Liver (tissue), 9 donors: ENCODE measurements around the gene SNN. TPM values are rescaled to one million over a fixed set of nuclear protein-coding genes. Genes with fewer than 3 reads are reported as not detected.

ENCODE experiments used
- DNase-seq: peaks from one replicate; pipeline ENCODE4 v3.0.0-alpha.2; 2017; ENCODE audit warnings: low spot score
- H3K27ac ChIP-seq, 2 donors: one replicate each; pipeline ENCODE4 v1.7.0; 2013; ENCODE audit warnings: inconsistent platforms in 2 of 2, low read length in 2 of 2, control low read depth in 1 of 2, low read depth in 1 of 2, mild to moderate bottlenecking in 1 of 2
- H3K27me3 ChIP-seq, 4 donors: one replicate each; pipeline versions ENCODE4 v1.6.1 to v1.7.0; 2013; ENCODE audit warnings: low read length in 3 of 4, inconsistent platforms in 1 of 4, mild to moderate bottlenecking in 1 of 4, moderate library complexity in 1 of 4; ENCODE audit not compliant: control insufficient read depth in 4 of 4, insufficient read depth in 4 of 4
- H3K36me3 ChIP-seq, 4 donors: one replicate each; pipeline versions ENCODE4 v1.6.1 to v1.7.0; 2013; ENCODE audit warnings: low read length in 3 of 4, mild to moderate bottlenecking in 3 of 4, low read depth in 1 of 4, moderate library complexity in 1 of 4; ENCODE audit not compliant: control insufficient read depth in 4 of 4, insufficient read depth in 3 of 4
- H3K4me1 ChIP-seq, 4 donors: one replicate each; pipeline versions ENCODE4 v1.6.1 to v1.7.0; 2013; ENCODE audit warnings: low read length in 3 of 4, mild to moderate bottlenecking in 3 of 4, moderate library complexity in 1 of 4; ENCODE audit not compliant: control insufficient read depth in 4 of 4, insufficient read depth in 4 of 4
- H3K4me3 ChIP-seq, 3 donors: one replicate each; pipeline versions ENCODE4 v1.6.1 to v1.7.0; 2013; ENCODE audit warnings: low read length in 3 of 3, control low read depth in 1 of 3, low read depth in 1 of 3, mild to moderate bottlenecking in 1 of 3
- H3K9ac ChIP-seq, 2 donors: one replicate each; pipeline ENCODE4 v1.7.0; 2013; ENCODE audit warnings: low read length in 2 of 2, mild to moderate bottlenecking in 2 of 2, moderate library complexity in 2 of 2, control low read depth in 1 of 2, low read depth in 1 of 2
- H3K9me3 ChIP-seq, 4 donors: one replicate each; pipeline versions ENCODE4 v1.6.1 to v1.7.0; 2013; ENCODE audit warnings: low read length in 3 of 4; ENCODE audit not compliant: control insufficient read depth in 4 of 4
- ATF3 ChIP-seq: IDR thresholded peaks from 2 replicates; pipeline ENCODE4 v1.6.1; 2016; ENCODE audit warnings: antibody characterized with exemption
- CTCF ChIP-seq: fragments of 150-350 bp; IDR thresholded peaks from 2 replicates; pipeline ENCODE4 v1.5.1; 2017; ENCODE audit warnings: improper control_type of control experiment, low read depth, low read length; ENCODE audit not compliant: missing input control
- EGR1 ChIP-seq, 2 donors: IDR thresholded peaks; 2 replicates each; pipeline ENCODE4 v1.6.1; 2016 to 2018; ENCODE audit warnings: antibody characterized with exemption in 2 of 2, low read depth in 2 of 2
- FOXA1 ChIP-seq: IDR thresholded peaks from 2 replicates; pipeline ENCODE4 v1.6.1; 2016; ENCODE audit warnings: antibody characterized with exemption
- FOXA2 ChIP-seq: IDR thresholded peaks from 2 replicates; pipeline ENCODE4 v1.6.1; 2016; ENCODE audit warnings: antibody characterized with exemption
- GABPA ChIP-seq, 2 donors: IDR thresholded peaks in 1 of 2; conservative IDR thresholded peaks in 1 of 2; 2 replicates each; pipeline ENCODE4 v1.6.1; 2016; ENCODE audit warnings: antibody characterized with exemption in 2 of 2, mild to moderate bottlenecking in 1 of 2, moderate library complexity in 1 of 2
- HNF4A ChIP-seq, 2 donors: conservative IDR thresholded peaks; 2 replicates each; pipeline ENCODE4 v1.6.1; 2016; ENCODE audit warnings: antibody characterized with exemption in 2 of 2, mild to moderate bottlenecking in 2 of 2
- HNF4G ChIP-seq: IDR thresholded peaks from 2 replicates; pipeline ENCODE4 v1.6.1; 2016; ENCODE audit warnings: antibody characterized with exemption
- JUND ChIP-seq, 2 donors: IDR thresholded peaks; 2 replicates each; pipeline ENCODE4 v1.6.1; 2016; ENCODE audit warnings: antibody characterized with exemption in 2 of 2
- MAX ChIP-seq: IDR thresholded peaks from 2 replicates; pipeline ENCODE4 v1.6.1; 2016; ENCODE audit warnings: antibody characterized with exemption
- RAD21 ChIP-seq, 2 donors: IDR thresholded peaks; 2 replicates each; pipeline ENCODE4 v1.6.1; 2016; ENCODE audit warnings: antibody characterized with exemption in 2 of 2, mild to moderate bottlenecking in 2 of 2
- REST ChIP-seq: IDR thresholded peaks from 2 replicates; pipeline ENCODE4 v1.6.1; 2016; ENCODE audit warnings: antibody characterized with exemption, mild to moderate bottlenecking
- RXRA ChIP-seq, 2 donors: IDR thresholded peaks; 2 replicates each; pipeline ENCODE4 v1.6.1; 2017 to 2018; ENCODE audit warnings: antibody characterized with exemption in 2 of 2, mild to moderate bottlenecking in 1 of 2
- TAF1 ChIP-seq: conservative IDR thresholded peaks from 2 replicates; pipeline ENCODE4 v1.6.1; 2016; ENCODE audit warnings: antibody characterized with exemption, mild to moderate bottlenecking
- YY1 ChIP-seq: IDR thresholded peaks from 2 replicates; pipeline ENCODE4 v1.6.1; 2016; ENCODE audit warnings: antibody characterized with exemption, mild to moderate bottlenecking
- ZBTB33 ChIP-seq: IDR thresholded peaks from 2 replicates; pipeline ENCODE4 v1.6.1; 2016; ENCODE audit warnings: antibody characterized with exemption
- WGBS: extraction: QIAGEN DNeasy Blood & Tissue Kit; methylation state at CpG from one replicate; pipeline ENCODE4 v1.1.7; 2013; 5-methylcytosine and 5-hydroxymethylcytosine counted together
- polyA plus RNA-seq, 2 donors: library from polyadenylated mRNA; stranded (reverse) in 1 of 2; unstranded in 1 of 2; fragments of 200-250 nt in 1 of 2; fragments of >200 nt in 1 of 2; fragmentation: Nextera tagmentation in 1 of 2; extraction: Ambion mirVana in 1 of 2; gene quantifications; one replicate each; pipeline versions ENCODE4 v1.2.1 to v1.2.3, GENCODE V29; 2013 to 2015
- total RNA-seq, 2 donors: library from RNA; depleted of rRNA; stranded (reverse); fragments of >200 nt; gene quantifications; one replicate each; pipeline ENCODE4 v1.2.3, GENCODE V29; 2014
- donor health status: healthy.
- donor health status: healthy.
- donor health status: healthy.
- donor health status: healthy.
- donor health status: healthy.

Gene SNN
- total and polyA plus RNA-seq, 4 donors = 2.5 to 6.2 (median 5.3) TPM

- no peak overlapping the region for H3K4me3 ChIP-seq
- H3K27ac ChIP-seq = no peak overlapping the region
- no peak overlapping the region for H3K9ac ChIP-seq
- no peak for TF ChIP-seq JUND (IDR thresholded peaks at IDR 0.05)
- no peak for TF ChIP-seq FOXA2
- no peak for TF ChIP-seq HNF4A (conservative IDR thresholded peaks at IDR 0.05)
- TF ChIP-seq MAX = no peak
- TF ChIP-seq ATF3 = no peak
- no peak for TF ChIP-seq YY1
- no peaks in the 10 kb centered on the region for H3K36me3 ChIP-seq
- H3K9me3 ChIP-seq = no peaks in the 10 kb centered on the region
- no peaks in the 10 kb centered on the region for H3K27me3 ChIP-seq
- DNase-seq = no peak
- H3K4me1 ChIP-seq = no peaks in the 10 kb centered on the region
- WGBS = 93% methylated on average over 7 of the region's 7 CpGs
Measured at GRCh38 chr16:11655655-11656054, 12.6 kb upstream of the SNN start.

- TF ChIP-seq JUND (IDR thresholded peaks at IDR 0.05) (no peak), GABPA (IDR thresholded peaks at IDR 0.05 in 1 of 2, conservative IDR thresholded peaks at IDR 0.05 in 1 of 2) (no peak), FOXA2 (no peak), ZBTB33 (no peak), RXRA (IDR thresholded peaks at IDR 0.05) (no peak), HNF4A (conservative IDR thresholded peaks at IDR 0.05) (no peak), MAX (no peak), HNF4G (no peak), EGR1 (IDR thresholded peaks at IDR 0.05; ENCODE audit: low read depth in 2 of 2) (no peak), TAF1 (no peak), YY1 (no peak), RAD21 (IDR thresholded peaks at IDR 0.05) (no peak), CTCF (no peak), REST (no peak), FOXA1 (no peak)
- H3K27me3 ChIP-seq = no peaks in the 10 kb centered on the region
- H3K27ac ChIP-seq = no peak overlapping the region
- no peaks in the 10 kb centered on the region for H3K36me3 ChIP-seq
- no peak overlapping the region for H3K4me3 ChIP-seq
- WGBS = 90% methylated on average over 8 of the region's 8 CpGs
- no peaks in the 10 kb centered on the region for H3K4me1 ChIP-seq
- DNase-seq = no peak
- H3K9me3 ChIP-seq = no peaks in the 10 kb centered on the region
- H3K9ac ChIP-seq = no peak overlapping the region
Measured at GRCh38 chr16:11657556-11657955, 10.7 kb upstream of the SNN start.
